HG02678 (cell line): Measurements from ENCODE around the gene RYR1.
"Not testable (repeated sequence)": the region's sequence is repeated elsewhere in the genome, so short reads cannot be mapped to it uniquely, and the experiment has no call there.

Experiments used
- ATAC-seq: cut with Tn5 transposase; IDR thresholded peaks from one replicate; pipeline ENCODE4 v1.9.1; 2021; ENCODE audit warnings: mild to moderate bottlenecking, moderate library complexity; ENCODE audit not compliant: unreplicated experiment

Gene RYR1

GRCh38 chr19:38559428-38560401, 126.2 kb downstream of the RYR1 start:
- peak; percentile 75 for ATAC-seq

GRCh38 chr19:38561053-38561606, 127.6 kb downstream of the RYR1 start:
- no peak for ATAC-seq

- no peak for ATAC-seq
These were observed 128.2 kb downstream of the RYR1 start for GRCh38 chr19:38561658-38562057.

- no peak for ATAC-seq
These were observed 128.6 kb downstream of the RYR1 start for GRCh38 chr19:38562096-38562495.

GRCh38 chr19:38563475-38563874, 130.0 kb downstream of the RYR1 start:
- ATAC-seq, result no peak

GRCh38 chr19:38564981-38565690, 131.6 kb downstream of the RYR1 start:
- ATAC-seq, result no peak

GRCh38 chr19:38565691-38566105, 132.2 kb downstream of the RYR1 start:
- no peak for ATAC-seq

GRCh38 chr19:38569368-38569983, 136.0 kb downstream of the RYR1 start:
- ATAC-seq, result no peak

- no peak for ATAC-seq
These were observed 138.2 kb downstream of the RYR1 start for GRCh38 chr19:38571682-38572081.

- no peak for ATAC-seq
These were observed 144.3 kb downstream of the RYR1 start for GRCh38 chr19:38577826-38578225.

- ATAC-seq, result not testable (repeated sequence)
These were observed 145.8 kb downstream of the RYR1 start for GRCh38 chr19:38579304-38579703.

GRCh38 chr19:38580080-38580479, 146.6 kb downstream of the RYR1 start:
- ATAC-seq, result no peak

- peak; percentile 80 for ATAC-seq
These were observed 149.9 kb downstream of the RYR1 start for GRCh38 chr19:38583219-38583984.

- ATAC-seq, result no peak
These were observed 150.5 kb downstream of the RYR1 start for GRCh38 chr19:38583985-38584305.

- ATAC-seq, result no peak
These were observed 154.1 kb downstream of the RYR1 start for GRCh38 chr19:38587562-38587961.

- ATAC-seq, result no peak
These were observed 154.6 kb downstream of the RYR1 start for GRCh38 chr19:38588041-38588440.

GRCh38 chr19:38592940-38593339, 159.4 kb downstream of the RYR1 start:
- ATAC-seq, result no peak

GRCh38 chr19:38596057-38596981, 162.8 kb downstream of the RYR1 start:
- no peak for ATAC-seq

GRCh38 chr19:38597075-38597474, 163.6 kb downstream of the RYR1 start:
- no peak for ATAC-seq
